HCT116 (cell line): ENCODE results near the gene RCE1. TPM values are rescaled to one million over a fixed set of nuclear protein-coding genes. Genes with fewer than 3 reads are reported as not detected.

ENCODE experiments used
- ATAC-seq: fragments of 200-7000 bp; cut with Tn5 transposase; 2 replicates; pipeline ENCODE4 v1.9.1; 2020; ENCODE audit warnings: mild to moderate bottlenecking, moderate library complexity
- BruUV-seq: library from RNA; stranded (reverse); fragments of 400-500 nt; replicated peaks from 2 replicates; lab custom pipeline; 2021; lab: Mats Ljungman, UMichigan
- CTCF ChIA-PET: fragments of 300-600 bp; sonication (Branson Sonifier 250); formaldehyde crosslinking; loops from one replicate; lab custom pipeline; 2021; ENCODE audit warnings: antibody characterized with exemption; lab: Charles Lee
- POLR2A ChIA-PET: fragments of 300-600, 350-600 bp; sonication (Branson Sonifier 250); formaldehyde crosslinking; loops from one replicate; lab custom pipeline; 2021; ENCODE audit warnings: antibody characterized with exemption; lab: Charles Lee
- RAD21 ChIA-PET, 2 experiments: fragments of 300-600 bp; sonication (Branson Sonifier 250); formaldehyde crosslinking; loops; one replicate each; lab custom pipeline; 2023; ENCODE audit warnings: low total read pairs in 2 of 2; ENCODE audit not compliant: uncharacterized antibody in 2 of 2, unreplicated experiment in 2 of 2, low non-redundant PET in 1 of 2; lab: Charles Lee
- DNase-seq: peaks from one replicate; pipeline ENCODE4 v3.0.0-alpha.2; 2010; ENCODE audit warnings: low read depth, low spot score
- H2AFZ ChIP-seq: fragments of 200-600 bp; shearing (Covaris generic), sonication (generic); 2 replicates; pipeline ENCODE4 v1.6.1; 2017; ENCODE audit warnings: low read depth, mixed run types, mixed read lengths, antibody characterized with exemption, low read length; ENCODE audit not compliant: poor library complexity, severe bottlenecking
- H3K27ac ChIP-seq: 2 replicates; pipeline ENCODE4 v1.5.1; 2012; ENCODE audit warnings: low read depth, low read length
- H3K27me3 ChIP-seq: fragments of 200-600 bp; sonication (generic); 2 replicates; pipeline ENCODE4 v1.6.1; 2016; ENCODE audit warnings: mixed run types, low read length, mixed read lengths; ENCODE audit not compliant: insufficient read depth
- H3K36me3 ChIP-seq, 2 experiments: fragments of 200-500 bp in 1 of 2; fragments of 200-600 bp in 1 of 2; sonication (Bioruptor generic) in 1 of 2; sonication (generic) in 1 of 2; 2 replicates each; pipeline versions ENCODE4 v1.5.1 to v1.6.1; 2014 to 2016; ENCODE audit warnings: low read length in 2 of 2, inconsistent platforms in 1 of 2, mixed read lengths in 1 of 2, mixed run types in 1 of 2; ENCODE audit not compliant: insufficient read depth in 2 of 2, control insufficient read depth in 1 of 2
- H3K4me1 ChIP-seq, 2 experiments: fragments of 200-600 bp in 1 of 2; sonication (generic) in 1 of 2; 2 replicates each; pipeline versions ENCODE4 v1.5.1 to v1.6.1; 2012 to 2017; ENCODE audit warnings: low read length in 2 of 2, inconsistent platforms in 1 of 2, mild to moderate bottlenecking in 1 of 2, mixed read lengths in 1 of 2, mixed run types in 1 of 2, moderate library complexity in 1 of 2; ENCODE audit not compliant: insufficient read depth in 2 of 2, control insufficient read depth in 1 of 2
- H3K4me2 ChIP-seq: fragments of 200-600 bp; sonication (generic); 2 replicates; pipeline ENCODE4 v1.6.1; 2017; ENCODE audit warnings: mixed run types, low read length, mixed read lengths
- H3K4me3 ChIP-seq, 2 experiments: fragments of 200-600 bp in 1 of 2; sonication (generic) in 1 of 2; replicated peaks in 1 of 2; 2 replicates each; pipeline ENCODE4 v1.5.1; 2011 to 2016; ENCODE audit warnings: low read length in 2 of 2, control low read depth in 1 of 2, low read depth in 1 of 2, mild to moderate bottlenecking in 1 of 2, mixed read lengths in 1 of 2, mixed run types in 1 of 2
- H3K79me2 ChIP-seq: fragments of 200-600 bp; sonication (generic); 2 replicates; pipeline ENCODE4 v1.6.1; 2017; ENCODE audit warnings: mild to moderate bottlenecking, mixed run types, low read length, moderate library complexity, mixed read lengths; ENCODE audit not compliant: insufficient read depth
- H3K9ac ChIP-seq: fragments of 200-600 bp; sonication (generic); 2 replicates; pipeline ENCODE4 v1.6.1; 2016; ENCODE audit warnings: low read length, mixed read lengths
- H3K9me2 ChIP-seq: fragments of 200-600 bp; sonication (generic), shearing (Covaris generic); 2 replicates; pipeline ENCODE4 v1.6.1; 2017; ENCODE audit warnings: mixed run types, mild to moderate bottlenecking, moderate library complexity; ENCODE audit not compliant: insufficient read depth
- H3K9me3 ChIP-seq, 2 experiments: fragments of 200-500 bp in 1 of 2; fragments of 200-600 bp in 1 of 2; sonication (Bioruptor generic) in 1 of 2; sonication (generic) in 1 of 2; 2 replicates each; pipeline ENCODE4 v1.6.1; 2014 to 2017; ENCODE audit warnings: low read length in 2 of 2, mixed read lengths in 2 of 2, inconsistent platforms in 1 of 2, low read depth in 1 of 2, mild to moderate bottlenecking in 1 of 2, mixed run types in 1 of 2, moderate library complexity in 1 of 2; ENCODE audit not compliant: control insufficient read depth in 1 of 2, insufficient read depth in 1 of 2
- H4K20me1 ChIP-seq: fragments of 200-600 bp; sonication (generic), shearing (Covaris generic); 2 replicates; pipeline ENCODE4 v1.6.1; 2017; ENCODE audit warnings: mixed run types, mild to moderate bottlenecking, moderate library complexity; ENCODE audit not compliant: insufficient read depth
- CBX3 ChIP-seq: IDR thresholded peaks from 2 replicates; pipeline ENCODE4 v1.6.1; 2012; ENCODE audit warnings: low read depth
- CTCF ChIP-seq, 3 experiments: fragments of 200-600 bp in 1 of 3; sonication (generic) in 1 of 3; IDR thresholded peaks in 2 of 3; conservative IDR thresholded peaks in 1 of 3; 2 replicates each; pipeline ENCODE4 v1.5.1; 2012 to 2017; ENCODE audit warnings: low read depth in 2 of 3, low read length in 2 of 3, antibody characterized with exemption in 1 of 3, borderline replicate concordance in 1 of 3, control low read depth in 1 of 3, mild to moderate bottlenecking in 1 of 3, mixed read lengths in 1 of 3, mixed run types in 1 of 3, moderate library complexity in 1 of 3; ENCODE audit not compliant: insufficient read depth in 1 of 3
- EGR1 ChIP-seq: IDR thresholded peaks from 2 replicates; pipeline ENCODE4 v1.6.1; 2012; ENCODE audit warnings: low read depth
- ELF1 ChIP-seq: IDR thresholded peaks from 2 replicates; pipeline ENCODE4 v1.6.1; 2012; ENCODE audit warnings: low read depth, borderline replicate concordance
- EZH2 ChIP-seq: fragments of 200-600 bp; sonication (generic); IDR thresholded peaks from 2 replicates; pipeline ENCODE4 v1.6.1; 2017; ENCODE audit warnings: antibody characterized with exemption, mixed run types
- FOSL1 ChIP-seq: IDR thresholded peaks from 2 replicates; pipeline ENCODE4 v1.6.1; 2012; ENCODE audit warnings: low read depth
- JUND ChIP-seq: IDR thresholded peaks from 2 replicates; pipeline ENCODE4 v1.6.1; 2012
- MAX ChIP-seq: IDR thresholded peaks from 2 replicates; pipeline ENCODE4 v1.6.1; 2012
- RAD21 ChIP-seq: IDR thresholded peaks from 2 replicates; pipeline ENCODE4 v1.6.1; 2012; ENCODE audit warnings: low read depth, mild to moderate bottlenecking
- REST ChIP-seq: IDR thresholded peaks from 2 replicates; pipeline ENCODE4 v1.6.1; 2012; ENCODE audit warnings: low read depth
- SIN3A ChIP-seq: IDR thresholded peaks from 2 replicates; pipeline ENCODE4 v1.6.1; 2012; ENCODE audit warnings: low read depth
- SP1 ChIP-seq: IDR thresholded peaks from 2 replicates; pipeline ENCODE4 v1.6.1; 2012; ENCODE audit warnings: low read depth
- SRF ChIP-seq: IDR thresholded peaks from 2 replicates; pipeline ENCODE4 v1.6.1; 2012; ENCODE audit warnings: low read depth
- TCF7L2 ChIP-seq: IDR thresholded peaks from 2 replicates; pipeline ENCODE4 v1.7.0; 2011; ENCODE audit warnings: borderline replicate concordance, inconsistent platforms; ENCODE audit not compliant: insufficient read depth, insufficient read length; ENCODE audit errors: extremely low read depth
- YY1 ChIP-seq: IDR thresholded peaks from 2 replicates; pipeline ENCODE4 v1.6.1; 2011; ENCODE audit warnings: low read length, low read depth, moderate library complexity, mild to moderate bottlenecking; ENCODE audit not compliant: insufficient replicate concordance; ENCODE audit errors: extremely low read depth
- ZBTB33 ChIP-seq: IDR thresholded peaks from 2 replicates; pipeline ENCODE4 v1.6.1; 2011; ENCODE audit warnings: mild to moderate bottlenecking, low read length, moderate library complexity; ENCODE audit not compliant: insufficient replicate concordance; ENCODE audit errors: extremely low read depth
- ZFX ChIP-seq: fragments of 450-650 bp; IDR thresholded peaks from 2 replicates; pipeline ENCODE4 v1.6.1; 2017
- intact Hi-C: fragments of 100-400 bp; cut with micrococcal nuclease; formaldehyde crosslinking; loops from 2 replicates; pipeline ENCODE4 v1.10.0; 2022
- total RNA-seq: library from RNA; stranded (reverse); gene quantifications from one replicate; pipeline ENCODE4 v1.2.1, GENCODE V29; 2021; ENCODE audit not compliant: unreplicated experiment

Gene RCE1
- total RNA-seq, 1 experiment from 2014 or later: 35.3 TPM

GRCh38 chr11:66861774-66862558 is 18.7 kb downstream of the RCE1 start:
- H3K27ac ChIP-seq: no peak overlapping the region
- CTCF ChIA-PET: no interaction called here
- DNase-seq (no peak), ATAC-seq (no peak)
- no peak overlapping the region for H2AFZ ChIP-seq
- no peak overlapping the region for H3K4me2 ChIP-seq
- RAD21 ChIA-PET: no interaction called here
- H3K36me3 ChIP-seq: peaks cover 0 to 4% of the 10 kb centered on the region in 2 experiments; a peak in 1 of 4 replicates
- POLR2A ChIA-PET: no interaction called here
- no peak overlapping the region for H3K4me3 ChIP-seq
- peaks cover 23% of the 10 kb centered on the region for H3K79me2 ChIP-seq
- intact Hi-C loops: no loop called here
- TF ChIP-seq CTCF (IDR thresholded peaks at IDR 0.05 in 2 of 3, conservative IDR thresholded peaks at IDR 0.05 in 1 of 3; ENCODE audit: borderline replicate concordance in 1 of 3, insufficient read depth in 1 of 3, low read depth in 2 of 3, low read length in 2 of 3) (no peak), CBX3 (no peak), SP1 (no peak), MAX (no peak), FOSL1 (no peak), SIN3A (no peak), SRF (no peak), YY1 (no peak), ELF1 (no peak), REST (no peak), ZFX (no peak), EZH2 (no peak), JUND (no peak), TCF7L2 (no peak), EGR1 (no peak), ZBTB33 (no peak), RAD21 (no peak)
- no peaks in the 10 kb centered on the region for H3K27me3 ChIP-seq
- H3K9ac ChIP-seq: no peak overlapping the region
- no peaks in the 10 kb centered on the region for H3K9me2 ChIP-seq
- no peaks in the 10 kb centered on the region for H3K9me3 ChIP-seq
- no peaks in the 10 kb centered on the region for H4K20me1 ChIP-seq
- peaks cover 4 to 10% of the 10 kb centered on the region in 2 experiments; a peak in 3 of 4 replicates for H3K4me1 ChIP-seq
- BruUV-seq: no TSS peak
